Embryonic facial prominence (tissue), 1 donor: ENCODE data around the gene MIDN.

Experiments
- DNase-seq: peaks from one replicate; pipeline ENCODE4 v3.0.0-alpha.2; 2016; ENCODE audit errors: extremely low spot score

The MIDN gene

GRCh38 chr19:1270213-1270853 is 21.9 kb downstream of the MIDN start:
- DNase-seq, result no peak

GRCh38 chr19:1270854-1271527 is 22.6 kb downstream of the MIDN start:
- no peak for DNase-seq

- DNase-seq, result no peak
Observed at GRCh38 chr19:1271528-1272422, 23.4 kb downstream of the MIDN start.

GRCh38 chr19:1272423-1273262 is 24.3 kb downstream of the MIDN start:
- no peak for DNase-seq

DNA sequence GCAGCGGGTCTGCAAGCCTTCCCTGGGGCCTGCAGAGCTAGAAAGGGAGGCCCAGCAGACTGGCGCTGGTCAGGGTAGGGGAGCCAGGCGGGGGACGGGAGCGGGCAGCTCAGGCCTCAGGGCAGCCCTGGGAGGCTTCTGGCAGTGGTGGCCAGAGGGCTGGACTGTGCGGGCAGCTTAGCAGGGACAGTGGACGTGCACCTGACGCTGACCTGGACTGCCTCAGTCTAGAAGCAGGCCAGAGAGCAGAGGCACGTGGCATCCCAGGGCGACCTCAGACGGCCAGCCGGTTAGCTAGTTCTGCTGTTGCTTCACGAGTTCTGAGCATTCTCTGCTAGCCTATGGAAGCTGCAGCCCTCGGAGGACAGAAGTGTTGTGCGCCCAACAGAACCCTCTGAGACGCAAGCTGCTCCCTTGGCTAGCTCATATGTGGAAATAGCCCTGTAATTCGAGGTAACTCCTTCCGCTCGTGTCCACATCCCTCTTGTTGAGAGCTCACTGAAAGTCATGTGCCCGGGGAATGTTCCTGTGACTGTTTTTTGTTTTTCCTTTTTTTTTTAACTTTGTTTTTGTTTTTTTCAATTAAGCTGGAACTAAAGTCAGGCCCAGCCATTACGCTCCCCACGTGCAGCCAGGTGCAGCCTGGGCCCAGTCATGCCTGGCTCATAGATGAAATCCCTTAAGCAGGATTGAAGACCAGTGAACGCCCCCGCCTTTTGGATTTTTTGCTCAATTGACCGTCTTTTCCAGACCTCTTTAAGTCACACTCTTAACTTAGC is 25.1 kb downstream of the MIDN start:
- DNase-seq, result no peak

DNA sequence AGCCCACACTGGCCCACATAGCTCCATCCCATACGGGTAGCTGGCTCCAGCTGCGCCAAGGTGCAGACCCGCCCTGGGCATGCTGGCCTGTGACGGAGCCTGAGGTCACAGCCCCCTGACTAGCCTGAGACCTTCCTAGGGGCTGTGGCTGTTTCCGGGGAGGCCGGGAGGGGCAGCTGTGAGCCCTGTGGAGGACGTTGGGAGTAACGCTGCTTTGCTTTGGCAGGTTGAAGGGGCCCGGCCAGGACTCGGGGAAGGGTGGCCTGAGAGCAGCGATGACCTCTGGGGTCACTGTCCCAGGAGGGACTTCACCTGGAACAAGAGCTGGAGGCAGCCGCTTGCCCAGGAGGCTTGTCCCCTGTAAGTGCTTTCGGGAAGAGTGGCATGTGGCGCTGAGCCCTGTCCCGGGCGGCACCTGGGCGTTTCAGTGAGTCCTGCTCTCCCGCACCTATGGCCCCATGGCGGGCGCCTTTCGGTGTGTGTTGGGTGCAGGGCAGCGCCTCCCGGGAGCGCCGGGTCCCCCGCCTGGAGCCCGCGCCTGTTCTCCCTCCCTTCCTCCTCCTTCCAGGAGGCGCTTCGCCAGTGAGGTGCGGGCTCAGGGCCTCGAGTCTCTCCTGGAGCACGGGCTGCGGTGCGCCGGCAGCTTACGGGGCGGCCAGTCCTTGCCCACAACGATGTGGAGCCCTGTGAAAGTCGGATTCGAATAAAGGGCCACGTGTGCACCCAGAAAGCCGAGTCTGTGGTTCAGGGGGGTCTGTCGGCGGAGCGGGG is 25.9 kb downstream of the MIDN start:
- no peak for DNase-seq

DNA sequence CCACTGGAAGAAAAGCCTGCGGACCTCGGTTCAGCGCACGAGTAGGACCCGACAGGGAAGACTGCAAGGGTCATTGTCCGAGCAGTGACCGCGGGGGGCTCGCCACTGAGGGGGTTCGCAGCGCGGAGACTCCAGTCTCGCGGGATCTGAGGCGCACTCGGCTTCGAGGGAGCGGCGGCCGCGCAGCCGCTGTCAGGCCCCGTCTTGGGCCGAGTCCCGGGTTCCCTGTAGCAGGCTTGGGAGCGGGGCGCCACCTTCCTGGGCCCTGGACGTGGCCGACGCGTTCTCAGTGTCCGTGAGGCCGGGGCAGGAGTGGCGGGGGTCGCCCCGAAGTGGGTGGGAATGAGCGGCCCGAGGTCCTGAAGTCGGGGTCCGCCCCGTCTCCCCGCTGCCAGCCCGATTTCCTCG is 26.5 kb downstream of the MIDN start:
- DNase-seq, result no peak

DNA sequence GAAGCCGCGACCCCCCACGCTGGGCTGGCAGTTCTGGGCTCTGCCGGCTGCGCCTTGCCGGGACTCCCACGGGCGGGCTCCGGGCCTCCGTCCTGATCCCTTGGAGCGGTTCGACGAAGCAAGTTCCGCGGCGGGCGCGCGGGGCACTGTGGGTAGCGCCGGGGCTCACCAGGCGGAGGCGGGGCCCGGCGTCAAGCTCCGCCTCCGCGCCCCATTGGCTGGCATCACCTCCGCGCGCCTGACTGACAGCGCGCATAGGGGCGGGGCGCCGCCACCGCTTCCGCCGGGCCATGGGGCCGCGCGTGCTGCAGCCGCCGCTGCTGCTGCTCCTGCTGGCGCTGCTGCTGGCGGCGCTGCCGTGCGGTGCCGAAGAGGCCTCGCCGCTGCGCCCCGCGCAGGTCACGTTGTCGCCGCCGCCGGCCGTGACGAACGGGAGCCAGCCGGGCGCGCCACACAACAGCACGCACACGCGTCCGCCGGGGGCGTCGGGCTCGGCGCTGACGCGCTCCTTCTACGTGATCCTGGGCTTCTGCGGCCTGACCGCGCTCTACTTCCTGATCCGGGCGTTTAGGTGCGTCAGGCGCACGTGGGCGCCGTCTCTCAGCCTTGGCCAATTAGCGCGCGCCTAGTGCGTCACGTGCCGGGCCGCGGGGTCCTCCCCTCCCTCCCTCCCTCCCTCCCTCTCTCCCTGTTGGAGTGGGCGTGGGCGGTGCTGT is 27.0 kb downstream of the MIDN start, which contains the start of gene FAM174C:
Gene FAM174C, plus strand, starts transcription at position 271 of the 716 bp plus-strand sequence. Its CDS starts 20 bp downstream, at position 291.
- DNase-seq, result peak; percentile 91

GRCh38 chr19:1275976-1276627 is 27.7 kb downstream of the MIDN start:
- no peak for DNase-seq

DNA sequence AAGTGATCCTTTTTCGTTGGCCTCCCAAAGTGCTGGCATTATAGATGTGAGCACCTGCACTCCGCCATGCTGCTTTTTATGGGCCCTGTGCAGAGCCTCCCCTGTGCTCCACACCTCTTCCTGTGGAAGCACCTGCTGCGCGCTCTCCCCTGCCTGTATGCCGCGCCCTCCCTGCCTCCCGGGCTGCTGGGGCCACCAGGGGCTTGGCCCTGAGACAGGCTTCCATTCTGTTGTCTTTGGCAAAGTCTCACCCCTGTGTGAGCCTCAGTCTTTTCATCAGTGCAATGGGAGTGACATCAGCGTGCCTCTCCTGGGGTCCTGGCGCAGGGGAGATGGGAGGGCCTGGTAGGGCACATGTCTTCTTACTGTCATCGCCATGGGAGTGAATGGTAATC is 28.2 kb downstream of the MIDN start:
- no peak for DNase-seq

DNA sequence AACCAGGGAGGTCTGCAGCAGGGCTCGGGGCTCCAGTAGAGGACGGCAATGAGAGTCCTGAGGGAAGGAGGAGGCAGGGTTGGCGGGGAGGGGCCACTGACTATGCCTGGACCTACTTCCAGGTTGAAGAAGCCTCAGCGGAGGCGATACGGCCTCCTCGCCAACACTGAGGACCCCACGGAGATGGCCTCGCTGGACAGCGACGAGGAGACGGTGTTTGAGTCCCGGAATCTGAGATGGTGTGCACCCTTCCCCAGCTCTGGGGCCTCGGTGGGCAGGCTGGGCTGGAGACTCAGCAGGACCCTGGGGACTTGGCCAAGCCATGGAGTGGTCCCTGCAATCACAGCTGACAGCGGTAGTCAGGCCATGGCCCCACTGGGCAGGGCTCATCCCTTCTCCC is 28.7 kb downstream of the MIDN start:
- DNase-seq, result no peak

GRCh38 chr19:1278074-1278473 is 29.7 kb downstream of the MIDN start:
- DNase-seq, result no peak

DNA sequence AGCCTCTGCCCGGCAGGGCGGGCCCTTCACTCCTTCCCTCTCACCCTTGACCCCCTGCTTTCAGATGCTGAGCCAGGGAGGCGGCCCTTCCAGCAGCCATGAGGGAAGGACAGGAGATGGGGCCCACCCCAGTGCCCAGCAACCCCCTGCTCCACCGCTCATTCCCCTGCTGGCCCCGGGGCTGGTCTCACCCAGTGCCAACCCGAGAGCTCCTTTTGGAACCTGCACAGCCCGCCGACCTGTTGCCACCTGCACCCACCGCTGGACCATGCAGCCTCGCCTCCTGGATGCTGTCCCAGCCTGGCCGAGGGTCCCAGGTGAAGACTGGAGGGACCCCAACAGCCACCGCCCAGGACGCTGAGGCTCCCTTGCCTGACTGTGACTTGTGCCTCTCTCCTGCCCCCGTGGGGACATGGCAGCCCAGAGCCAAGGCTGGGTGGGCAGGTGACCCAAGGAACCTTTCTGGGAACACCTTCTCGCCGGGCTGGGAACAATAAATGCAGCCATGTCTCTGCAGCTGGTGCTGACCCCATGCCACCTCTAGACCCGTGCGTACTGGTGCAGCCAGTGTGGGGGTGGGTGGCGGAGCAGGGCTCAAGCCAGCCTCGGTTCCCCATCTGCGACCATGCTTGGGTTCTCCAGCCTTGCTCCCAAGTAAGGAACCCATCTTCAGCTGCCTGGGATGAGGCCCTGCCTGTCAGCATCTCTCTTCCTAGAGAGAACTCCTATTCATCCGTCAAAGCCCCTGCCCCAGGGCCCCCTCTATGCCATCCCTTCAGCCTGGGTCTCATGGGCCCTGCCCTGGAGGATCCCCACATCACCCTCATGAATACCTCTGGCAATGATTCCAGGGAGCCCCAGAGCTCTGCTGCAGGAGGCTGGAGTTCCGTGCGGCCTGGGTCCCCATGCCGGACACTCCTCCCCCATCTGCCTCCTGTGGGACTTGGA is 30.6 kb downstream of the MIDN start:
- no peak for DNase-seq

DNA sequence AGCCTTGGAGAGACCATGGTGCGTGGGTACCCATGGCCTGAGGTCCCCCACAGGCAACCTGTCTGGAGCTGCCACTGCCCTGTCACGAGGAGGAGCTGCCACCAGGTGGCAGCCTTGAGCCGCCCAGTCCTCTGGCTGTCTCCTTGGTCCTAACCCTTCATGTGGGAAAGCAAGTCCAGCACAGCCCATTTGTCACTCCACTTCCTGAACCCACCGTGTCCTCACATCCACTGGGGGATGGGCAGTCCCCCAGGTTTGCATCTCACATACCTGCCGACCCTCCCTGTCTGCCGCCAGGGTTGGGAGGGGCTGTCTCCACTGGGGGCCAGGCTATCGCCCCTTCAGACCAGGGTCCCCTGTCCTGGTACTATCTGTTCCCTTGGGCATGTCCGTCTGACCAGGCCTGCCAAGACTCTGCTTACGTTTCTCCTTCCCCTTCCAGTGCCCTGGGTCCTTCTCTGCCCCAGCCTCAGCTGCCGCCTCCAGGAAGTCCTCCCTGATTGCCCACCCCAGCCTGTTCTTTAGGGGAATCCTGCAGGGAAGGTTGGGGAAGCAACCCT is 31.5 kb downstream of the MIDN start:
- DNase-seq, result no peak

DNA sequence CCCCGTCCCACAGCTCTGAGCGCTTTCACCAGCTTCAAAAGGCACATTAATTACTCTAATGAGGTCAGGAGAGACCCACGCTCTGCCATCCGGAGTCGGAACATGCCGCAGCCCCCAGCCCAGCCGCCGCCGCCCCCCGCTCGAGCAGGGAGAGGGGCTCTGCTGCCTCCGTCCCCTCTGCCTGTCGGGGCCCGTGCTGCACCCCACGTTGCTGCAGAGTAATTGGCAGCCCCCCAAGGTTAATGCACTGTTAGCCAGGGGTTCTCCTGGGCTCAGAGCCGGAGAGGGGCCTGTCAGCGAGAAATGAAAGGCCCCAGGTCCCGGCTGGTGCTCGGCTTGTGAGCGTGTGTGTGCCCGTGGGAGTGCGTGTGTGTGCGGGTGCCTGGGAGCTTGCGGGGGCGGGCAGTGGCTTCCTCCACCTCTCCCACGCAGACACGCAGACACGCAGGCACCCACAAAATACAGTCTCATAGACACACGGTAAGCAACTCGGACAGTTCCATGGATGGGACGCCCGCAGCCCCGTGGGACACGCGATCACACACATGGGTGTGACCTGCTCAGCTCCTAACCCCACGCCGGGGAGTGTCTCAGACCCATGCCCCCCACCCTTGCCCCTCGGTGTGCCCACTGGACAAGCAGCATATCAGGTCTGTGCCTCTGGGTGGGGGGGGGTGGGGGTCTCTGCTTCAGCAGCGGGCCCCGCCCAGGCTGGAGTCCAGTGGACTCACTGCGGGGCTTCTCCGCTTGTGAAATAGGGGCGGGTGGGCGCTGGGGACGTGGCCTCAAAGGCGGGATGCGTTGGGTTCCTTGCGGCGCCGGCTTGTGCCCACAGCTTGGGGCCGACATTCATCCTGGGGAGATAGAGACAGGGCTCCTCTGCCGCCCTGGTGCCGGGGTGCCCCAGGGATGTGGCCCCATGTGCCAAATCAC is 32.5 kb downstream of the MIDN start:
- no peak for DNase-seq

GRCh38 chr19:1281569-1282287 is 33.3 kb downstream of the MIDN start:
- DNase-seq, result no peak
